Erythroblast (primary cell): ENCODE data around the gene ODAPH.

Experiments used
- DNase-seq, 2 experiments: peaks; one replicate each; lab custom pipeline; 2025; lab: John Stamatoyannopoulos, UW
- GATA1 ChIP-seq: IDR thresholded peaks from 2 replicates; pipeline ENCODE4 v1.6.1; 2011; ENCODE audit warnings: low read depth, mild to moderate bottlenecking, control low read depth, low read length, moderate library complexity
- POLR2A ChIP-seq: IDR thresholded peaks from 2 replicates; pipeline ENCODE4 v1.6.1; 2011; ENCODE audit warnings: mild to moderate bottlenecking, low read length

ODAPH gene

GRCh38 chr4:75565481-75565880 is 9.6 kb downstream of the ODAPH start:
- no peak for TF ChIP-seq GATA1
- TF ChIP-seq POLR2A: no peak
- DNase-seq: no peak

- TF ChIP-seq POLR2A: no peak
- no peak for TF ChIP-seq GATA1
- DNase-seq: no peak
Observed at GRCh38 chr4:75566911-75567310, 11.0 kb downstream of the ODAPH start.

DNA sequence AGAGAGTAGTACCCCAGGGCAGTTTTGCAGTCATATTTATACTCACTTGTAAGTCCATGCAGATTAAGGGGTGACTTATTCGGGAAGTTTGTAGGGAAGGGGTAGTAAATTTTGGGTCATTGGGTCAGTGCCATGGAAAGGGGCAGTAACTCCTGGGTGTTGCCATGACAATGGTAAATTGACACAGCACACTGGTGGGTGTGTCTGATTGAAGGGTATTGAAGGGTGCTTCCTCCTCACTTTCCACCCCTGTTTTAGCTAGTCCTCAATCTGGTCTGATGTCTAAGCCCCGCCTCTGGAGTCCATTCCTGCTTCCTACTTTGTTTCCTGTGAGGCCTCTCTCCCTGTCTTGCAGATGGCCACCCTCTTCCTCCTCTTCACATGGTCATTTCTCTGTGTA is 11.9 kb downstream of the ODAPH start:
- no peak for DNase-seq
- TF ChIP-seq GATA1: no peak
- no peak for TF ChIP-seq POLR2A

GRCh38 chr4:75584067-75584466 is 28.2 kb downstream of the ODAPH start:
- TF ChIP-seq GATA1 (no peak), POLR2A (no peak)
- no peak for DNase-seq

GRCh38 chr4:75593393-75593792 is 37.5 kb downstream of the ODAPH start:
- DNase-seq: no peak
- TF ChIP-seq POLR2A (no peak), GATA1 (no peak)

DNA sequence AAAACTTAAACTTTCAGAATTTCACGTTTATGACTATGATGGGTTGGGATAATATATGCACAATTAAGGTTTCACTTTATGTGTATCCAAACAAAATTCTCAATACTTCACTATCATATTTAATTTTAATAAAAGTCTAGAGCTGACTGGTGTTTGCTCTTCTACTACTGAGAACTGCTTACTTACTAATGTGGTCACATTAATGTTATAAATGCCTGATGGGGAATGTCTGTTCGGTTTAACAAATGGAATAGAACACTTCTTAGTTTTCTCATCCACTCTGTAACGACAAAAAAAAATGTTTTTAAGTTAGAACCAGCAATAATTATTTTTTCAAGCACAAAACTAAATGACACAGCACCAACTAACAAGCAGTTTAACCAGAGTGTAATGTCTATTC is 40.2 kb downstream of the ODAPH start:
- no peak for DNase-seq
- TF ChIP-seq POLR2A (no peak), GATA1 (no peak)

DNA sequence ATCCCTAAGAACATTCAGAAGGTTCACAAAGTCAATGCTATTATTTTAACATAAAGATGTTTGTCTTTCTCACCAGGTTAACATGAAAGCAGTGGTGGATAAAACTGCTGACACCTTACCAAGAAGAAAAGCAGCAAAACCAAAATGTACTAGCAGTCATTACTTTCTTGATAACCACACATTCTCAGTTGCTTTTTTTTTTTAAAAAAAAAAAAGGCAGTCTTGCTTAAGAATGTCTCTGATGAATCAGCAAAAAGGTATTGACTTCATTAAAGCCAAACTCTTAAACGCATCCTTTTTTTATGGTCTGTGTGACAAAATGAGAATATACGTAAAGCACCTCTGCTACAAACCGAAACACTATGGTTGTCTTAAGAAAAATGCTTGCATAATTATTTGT is 42.5 kb downstream of the ODAPH start:
- no peak for TF ChIP-seq GATA1
- no peak for TF ChIP-seq POLR2A
- DNase-seq: peak; percentile 7 to 24

DNA sequence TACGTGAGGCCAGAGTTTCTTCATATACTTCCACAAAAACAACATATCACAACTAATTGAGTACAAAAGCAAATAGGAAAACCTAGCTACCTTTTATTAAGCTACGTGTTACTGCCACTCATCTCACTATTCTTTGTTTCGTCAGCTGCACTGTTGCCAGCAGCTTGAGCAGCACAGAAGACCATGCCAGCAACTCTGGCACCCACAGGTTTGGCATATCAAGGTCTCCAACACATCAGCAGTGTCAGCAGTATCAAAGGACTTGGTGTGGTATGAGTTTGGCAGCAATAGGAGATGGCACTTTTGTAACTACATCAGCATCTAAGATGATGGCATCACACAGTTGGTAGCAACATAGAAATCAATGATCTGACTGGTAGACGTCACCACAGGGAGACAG is 43.8 kb downstream of the ODAPH start:
- TF ChIP-seq POLR2A (no peak), GATA1 (no peak)
- no peak for DNase-seq

DNA sequence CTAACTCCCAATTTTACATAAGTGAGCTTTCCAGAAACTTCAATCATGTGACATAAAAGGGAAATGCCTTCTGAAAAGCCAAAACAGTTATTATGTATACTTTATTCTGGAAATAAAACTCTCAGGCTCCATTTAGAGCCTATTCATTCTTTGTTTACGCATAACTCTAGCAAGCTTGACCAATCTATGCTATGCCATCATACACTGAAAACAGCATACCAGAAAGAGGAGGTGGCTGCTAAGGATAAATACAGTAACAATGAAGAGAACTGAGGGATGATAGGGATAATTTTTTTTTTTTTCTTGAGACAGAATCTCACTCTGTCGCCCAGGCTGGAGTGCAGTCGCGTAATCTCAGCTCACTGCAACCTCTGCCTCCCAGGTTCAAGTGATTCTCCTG is 50.1 kb downstream of the ODAPH start:
- no peak for TF ChIP-seq POLR2A

GRCh38 chr4:75612306-75612705 is 56.4 kb downstream of the ODAPH start:
- DNase-seq: no peak
- no peak for TF ChIP-seq GATA1
- no peak for TF ChIP-seq POLR2A

More for the DNA sequence above, 50.1 kb downstream of the ODAPH start:
- no peak for DNase-seq
